CD4-positive, alpha-beta memory T cell (primary cell): ENCODE measurements around the gene DOK6. TPM values are rescaled to one million over a fixed set of nuclear protein-coding genes. Genes with fewer than 3 reads are reported as not detected.

Experiments used
- CTCF ChIA-PET: fragments of 350-600 bp; sonication (Branson Sonifier 250); formaldehyde crosslinking; loops from one replicate; lab custom pipeline; 2021; ENCODE audit warnings: inconsistent platforms; ENCODE audit not compliant: partially characterized antibody; lab: Charles Lee
- POLR2A ChIA-PET: fragments of 350-600 bp; sonication (Branson Sonifier 250); formaldehyde crosslinking; loops from one replicate; lab custom pipeline; 2021; ENCODE audit not compliant: partially characterized antibody; lab: Charles Lee
- DNase-seq, 5 donors: peaks; one replicate each; pipeline versions ENCODE4 v3.0.0 to v3.0.0-alpha.2; 2020 to 2022; ENCODE audit warnings: mixed read lengths in 1 of 5
- H3K27ac ChIP-seq: one replicate; pipeline ENCODE4 v1.7.0; 2013; ENCODE audit warnings: low read depth, low read length
- H3K27me3 ChIP-seq: 2 replicates; pipeline ENCODE4 v1.7.0; 2013; ENCODE audit warnings: mild to moderate bottlenecking, low read length, moderate library complexity; ENCODE audit not compliant: insufficient read depth
- H3K36me3 ChIP-seq: 2 replicates; pipeline ENCODE4 v1.7.0; 2013; ENCODE audit warnings: mild to moderate bottlenecking, low read length, moderate library complexity; ENCODE audit not compliant: insufficient read depth
- H3K4me1 ChIP-seq: 2 replicates; pipeline ENCODE4 v1.7.0; 2013; ENCODE audit warnings: mild to moderate bottlenecking, low read length, moderate library complexity; ENCODE audit not compliant: insufficient read depth
- H3K4me3 ChIP-seq, 2 donors: one replicate each; pipeline ENCODE4 v1.7.0; 2013; ENCODE audit warnings: low read length in 2 of 2, mild to moderate bottlenecking in 1 of 2
- H3K9me3 ChIP-seq, 2 donors: one replicate each; pipeline ENCODE4 v1.7.0; 2013; ENCODE audit warnings: low read length in 2 of 2, control low read depth in 1 of 2; ENCODE audit not compliant: control insufficient read depth in 1 of 2
- H3K27ac Mint-ChIP-seq, 7 donors: one replicate each; pipeline ENCODE4 v1.8.0; 2020 to 2021; ENCODE audit warnings: mixed read lengths in 7 of 7, mild to moderate bottlenecking in 6 of 7, inconsistent platforms in 3 of 7, moderate library complexity in 3 of 7
- H3K27me3 Mint-ChIP-seq, 2 donors: one replicate each; pipeline ENCODE4 v1.8.0; 2020 to 2021; ENCODE audit warnings: mixed read lengths in 2 of 2
- H3K36me3 Mint-ChIP-seq, 2 donors: one replicate each; pipeline ENCODE4 v1.8.0; 2020 to 2021; ENCODE audit warnings: mixed read lengths in 2 of 2, inconsistent platforms in 1 of 2, mild to moderate bottlenecking in 1 of 2
- H3K4me1 Mint-ChIP-seq, 4 donors: one replicate each; pipeline ENCODE4 v1.8.0; 2020 to 2021; ENCODE audit warnings: mixed read lengths in 4 of 4, mild to moderate bottlenecking in 1 of 4
- H3K4me3 Mint-ChIP-seq, 8 donors: one replicate each; pipeline ENCODE4 v1.8.0; 2020 to 2021; ENCODE audit warnings: mixed read lengths in 8 of 8, mild to moderate bottlenecking in 7 of 8, moderate library complexity in 6 of 8, inconsistent platforms in 3 of 8
- H3K9me3 Mint-ChIP-seq, 8 donors: one replicate each; pipeline ENCODE4 v1.8.0; 2020 to 2021; ENCODE audit warnings: mixed read lengths in 8 of 8, mild to moderate bottlenecking in 5 of 8, inconsistent platforms in 3 of 8, moderate library complexity in 1 of 8
- intact Hi-C: fragments of 100-400 bp; cut with micrococcal nuclease; formaldehyde crosslinking; loops from one replicate; pipeline ENCODE4 v1.15.1; 2023
- polyA plus RNA-seq, 2 donors: library from polyadenylated mRNA; unstranded; fragments of 300-500 nt; fragmentation: Illumina TruSeq; gene quantifications; one replicate each; pipeline ENCODE4 v1.2.3, GENCODE V29; 2021
- total RNA-seq, 2 experiments: library from RNA; stranded (reverse); gene quantifications; one replicate each; pipeline ENCODE4 v1.2.3, GENCODE V29; 2021

The DOK6 gene
- total and polyA plus RNA-seq, 4 experiments from 2014 or later = 0.04 to 0.15 TPM; not detected in 2

DNA sequence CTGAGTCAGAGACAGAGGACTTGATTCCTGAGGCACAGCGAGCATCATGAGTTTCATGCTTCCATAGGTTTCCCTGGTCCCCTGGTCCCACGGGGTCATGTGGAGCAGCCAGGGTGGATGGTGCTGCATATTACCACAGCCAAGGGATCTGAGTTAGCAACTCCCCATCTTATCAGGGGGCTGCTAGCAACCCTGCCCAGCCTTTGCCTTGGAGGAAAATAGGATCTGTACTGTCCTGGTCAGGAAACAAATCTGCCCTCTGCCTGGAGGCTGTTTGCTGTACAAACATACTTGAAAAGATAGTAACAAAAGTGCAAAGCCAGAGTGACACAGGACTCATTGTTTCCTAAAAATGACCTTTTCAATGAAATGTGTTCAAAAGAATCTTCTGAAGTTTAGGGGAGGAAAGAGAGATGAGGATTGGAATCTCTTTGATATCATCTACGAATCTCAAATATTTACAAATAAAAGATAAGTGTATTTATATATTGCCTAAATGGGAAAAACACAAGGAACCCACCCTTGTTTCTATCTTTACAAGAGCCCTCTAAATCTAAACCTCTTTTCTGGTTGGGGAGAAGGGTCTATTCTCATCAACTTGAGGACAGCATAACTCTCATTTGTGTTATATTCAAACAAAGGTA is 352.2 kb downstream of the DOK6 start:
- Histone ChIP-seq H3K4me3 (no peak overlapping the region), H3K27me3 (no peaks in the 10 kb centered on the region), H3K9me3 (no peaks in the 10 kb centered on the region), H3K27ac (no peak overlapping the region), H3K36me3 (no peaks in the 10 kb centered on the region), H3K4me1 (peaks cover 29% of the 10 kb centered on the region)
- Mint-ChIP-seq H3K36me3 (peaks cover 28 to 35% of the 10 kb centered on the region in 2 donors), H3K4me1 (peaks cover 23 to 41% (median 31%) of the 10 kb centered on the region in 4 donors), H3K27ac (no peak overlapping the region), H3K27me3 (no peaks in the 10 kb centered on the region), H3K9me3 (peaks cover 2 to 44% (median 30%) of the 10 kb centered on the region in 8 donors), H3K4me3 (no peak overlapping the region)
- ChIA-PET POLR2A (no interaction called here), CTCF (no interaction called here)
- intact Hi-C loops = no loop called here
- no peak for DNase-seq

GRCh38 chr18:69754108-69754507 is 353.4 kb downstream of the DOK6 start:
- Mint-ChIP-seq H3K27me3 (no peaks in the 10 kb centered on the region), H3K9me3 (peaks cover 2 to 46% (median 30%) of the 10 kb centered on the region in 8 donors), H3K36me3 (peaks cover 26 to 40% of the 10 kb centered on the region in 2 donors), H3K27ac (peak overlapping the region in 2 of 7 donors; percentile 30 to 48), H3K4me1 (peaks cover 30 to 51% (median 40%) of the 10 kb centered on the region in 4 donors), H3K4me3 (peak overlapping the region in 1 of 8 donors; percentile 64)
- intact Hi-C loops = no loop called here
- H3K9me3 ChIP-seq = no peaks in the 10 kb centered on the region
- CTCF ChIA-PET = no interaction called here
- H3K27me3 ChIP-seq = no peaks in the 10 kb centered on the region
- no peak overlapping the region for H3K4me3 ChIP-seq
- H3K27ac ChIP-seq = no peak overlapping the region
- POLR2A ChIA-PET = interaction anchor here (0.6 kb wide), 1 partner anchor 34 kb away, joined by 4 read pairs; no protein-coding TSS in a partner anchor
- no peaks in the 10 kb centered on the region for H3K36me3 ChIP-seq
- no peak for DNase-seq
- peaks cover 41% of the 10 kb centered on the region for H3K4me1 ChIP-seq

DNA sequence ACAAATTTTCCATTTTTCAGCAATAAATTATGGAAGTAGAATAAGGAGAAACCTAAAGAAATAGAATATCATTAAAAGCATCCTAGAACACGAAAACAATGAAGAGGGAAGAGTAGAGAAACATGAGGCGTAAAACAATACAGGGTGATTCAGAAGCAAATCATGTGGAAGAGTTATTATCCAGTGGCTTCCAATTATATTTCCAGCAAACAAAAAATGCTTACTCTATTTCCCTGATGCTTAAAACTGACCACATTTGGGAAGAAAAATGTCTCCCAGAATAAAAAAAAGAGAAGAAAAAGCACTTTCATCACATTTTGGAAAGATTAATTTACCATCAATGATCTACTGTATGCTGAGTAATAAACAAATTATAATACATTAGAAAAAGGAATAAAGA is 354.4 kb downstream of the DOK6 start:
- DNase-seq = no peak
- peaks cover 41% of the 10 kb centered on the region for H3K4me1 ChIP-seq
- ChIA-PET CTCF (no interaction called here), POLR2A (interaction anchor here (1.3 kb wide), 1 partner anchor 180 kb away, joined by 3 read pairs; no protein-coding TSS in a partner anchor)
- H3K9me3 ChIP-seq = no peaks in the 10 kb centered on the region
- peaks cover 30 to 51% (median 40%) of the 10 kb centered on the region in 4 donors for H3K4me1 Mint-ChIP-seq
- peak overlapping the region in 2 of 7 donors; percentile 55 to 60 for H3K27ac Mint-ChIP-seq
- H3K36me3 Mint-ChIP-seq = peaks cover 26 to 38% of the 10 kb centered on the region in 2 donors
- H3K27me3 Mint-ChIP-seq = no peaks in the 10 kb centered on the region
- peaks cover under 1 to 43% (median 29%) of the 10 kb centered on the region in 8 donors for H3K9me3 Mint-ChIP-seq
- intact Hi-C loops = no loop called here
- peak overlapping the region in 2 of 8 donors; percentile 33 to 58 for H3K4me3 Mint-ChIP-seq
- no peak overlapping the region for H3K4me3 ChIP-seq
- no peak overlapping the region for H3K27ac ChIP-seq
- H3K36me3 ChIP-seq = no peaks in the 10 kb centered on the region
- no peaks in the 10 kb centered on the region for H3K27me3 ChIP-seq

DNA sequence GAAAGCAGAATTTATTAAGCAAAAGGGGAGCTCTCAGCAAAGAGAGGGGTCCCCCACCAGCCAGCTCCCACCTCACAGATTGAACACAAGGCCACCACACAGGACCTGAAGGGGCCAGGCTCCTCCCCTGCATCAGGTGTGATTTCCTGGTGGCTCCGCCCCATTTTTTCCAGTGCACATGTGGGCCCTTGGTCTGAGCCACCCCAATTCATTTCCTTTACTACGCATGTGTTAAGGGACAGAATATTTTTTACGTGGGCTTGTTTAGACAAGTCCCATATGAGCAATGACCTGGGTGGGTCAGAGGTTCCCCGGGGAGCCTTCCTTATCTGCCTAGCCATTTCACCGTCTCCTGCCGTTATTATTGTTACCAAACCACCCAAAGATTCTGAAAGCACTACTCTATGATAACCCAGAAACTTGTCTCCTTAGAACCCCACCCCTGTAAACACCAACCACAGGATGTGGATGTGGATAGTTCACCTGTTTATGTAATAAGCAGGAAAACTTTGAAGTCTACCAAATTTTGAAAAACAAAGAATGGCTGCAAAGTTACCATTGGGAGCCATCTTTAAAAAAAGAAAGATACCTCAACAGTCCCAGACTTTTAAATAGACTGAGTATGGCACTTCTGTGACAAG is 355.3 kb downstream of the DOK6 start:
- peak in 4 of 5 donors; percentile 47 to 65 (median 55) for DNase-seq
- ChIA-PET POLR2A (interaction anchor here (0.7 to 1.3 kb wide), 2 partner anchors 10 to 179 kb away, joined by 3 read pairs; no protein-coding TSS in a partner anchor), CTCF (no interaction called here)
- Histone ChIP-seq H3K4me1 (peaks cover 41% of the 10 kb centered on the region), H3K4me3 (peak overlapping the region in 1 of 2 donors; percentile 2), H3K27ac (no peak overlapping the region), H3K27me3 (no peaks in the 10 kb centered on the region), H3K9me3 (no peaks in the 10 kb centered on the region), H3K36me3 (no peaks in the 10 kb centered on the region)
- Mint-ChIP-seq H3K4me3 (peak overlapping the region; percentile 6 to 73 (median 41)), H3K9me3 (peaks cover 0 to 39% (median 25%) of the 10 kb centered on the region in 8 donors), H3K27me3 (no peaks in the 10 kb centered on the region), H3K27ac (peak overlapping the region; percentile 33 to 90 (median 73)), H3K4me1 (peaks cover 30 to 51% (median 40%) of the 10 kb centered on the region in 4 donors), H3K36me3 (peaks cover 26 to 32% of the 10 kb centered on the region in 2 donors)
- intact Hi-C loops = no loop called here

- Mint-ChIP-seq H3K27me3 (no peaks in the 10 kb centered on the region), H3K9me3 (peaks cover 0 to 39% (median 24%) of the 10 kb centered on the region in 8 donors), H3K36me3 (peaks cover 32 to 37% of the 10 kb centered on the region in 2 donors), H3K4me1 (peaks cover 30 to 51% (median 40%) of the 10 kb centered on the region in 4 donors), H3K4me3 (peak overlapping the region in 3 of 8 donors; percentile 2 to 41 (median 12)), H3K27ac (peak overlapping the region in 5 of 7 donors; percentile 13 to 75 (median 22))
- H3K36me3 ChIP-seq = no peaks in the 10 kb centered on the region
- no peak overlapping the region for H3K4me3 ChIP-seq
- ChIA-PET POLR2A (interaction anchor here (0.9 kb wide), 1 partner anchor 177 kb away, joined by 3 read pairs; no protein-coding TSS in a partner anchor), CTCF (no interaction called here)
- H3K9me3 ChIP-seq = no peaks in the 10 kb centered on the region
- intact Hi-C loops = no loop called here
- no peaks in the 10 kb centered on the region for H3K27me3 ChIP-seq
- DNase-seq = no peak
- H3K27ac ChIP-seq = no peak overlapping the region
- H3K4me1 ChIP-seq = peaks cover 41% of the 10 kb centered on the region
These were observed 357.0 kb downstream of the DOK6 start for GRCh38 chr18:69757733-69758132.

DNA sequence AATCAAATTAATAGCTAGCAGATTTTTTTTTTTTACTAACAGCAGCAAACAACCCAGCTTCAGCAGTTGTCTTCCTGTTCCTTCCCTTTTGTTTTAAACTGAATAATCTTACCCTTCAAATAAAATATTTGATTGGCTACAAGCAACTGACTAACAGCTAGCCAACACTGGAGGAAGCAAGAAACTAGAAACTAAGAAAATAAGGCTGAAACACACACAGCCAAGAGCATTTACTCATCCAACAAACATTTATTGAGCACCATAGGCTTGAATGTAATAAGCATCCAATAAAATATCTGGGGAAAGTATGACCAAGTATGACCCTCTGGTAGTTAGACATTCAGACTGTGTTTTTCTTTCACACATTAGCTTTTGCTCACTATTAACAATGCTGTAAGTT is 357.8 kb downstream of the DOK6 start:
- Mint-ChIP-seq H3K36me3 (peaks cover 26 to 40% of the 10 kb centered on the region in 2 donors), H3K9me3 (peaks cover 0 to 39% (median 24%) of the 10 kb centered on the region in 8 donors), H3K27ac (peak overlapping the region in 4 of 7 donors; percentile 16 to 75 (median 48)), H3K4me3 (peak overlapping the region in 3 of 8 donors; percentile 9 to 56 (median 22)), H3K27me3 (no peaks in the 10 kb centered on the region), H3K4me1 (peaks cover 28 to 48% (median 36%) of the 10 kb centered on the region in 4 donors)
- no peak for DNase-seq
- no peak overlapping the region for H3K4me3 ChIP-seq
- no peak overlapping the region for H3K27ac ChIP-seq
- ChIA-PET POLR2A (no interaction called here), CTCF (no interaction called here)
- peaks cover 41% of the 10 kb centered on the region for H3K4me1 ChIP-seq
- intact Hi-C loops = no loop called here
- no peaks in the 10 kb centered on the region for H3K36me3 ChIP-seq
- no peaks in the 10 kb centered on the region for H3K9me3 ChIP-seq
- H3K27me3 ChIP-seq = no peaks in the 10 kb centered on the region

DNA sequence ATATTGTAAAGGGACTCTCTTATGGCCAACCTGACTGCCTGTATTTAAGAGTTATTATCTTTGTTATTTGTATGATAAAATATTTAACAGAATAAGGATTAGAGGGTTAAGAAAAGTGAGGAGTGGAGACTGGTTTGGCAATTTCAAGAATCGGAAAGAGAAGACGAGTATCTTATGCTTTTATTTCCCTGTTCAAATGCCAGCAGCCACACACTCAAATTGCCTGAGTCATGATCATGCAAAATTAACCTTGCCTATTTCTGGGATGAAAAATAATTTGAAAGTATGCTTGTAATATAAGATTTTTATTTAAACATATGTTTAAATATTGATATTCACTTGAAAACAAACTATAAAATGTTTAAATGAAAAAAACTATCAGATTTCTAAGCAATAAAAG is 358.4 kb downstream of the DOK6 start:
- peaks cover 0 to 37% (median 24%) of the 10 kb centered on the region in 8 donors for H3K9me3 Mint-ChIP-seq
- no peak overlapping the region for H3K27ac ChIP-seq
- H3K27ac Mint-ChIP-seq = no peak overlapping the region
- H3K4me3 Mint-ChIP-seq = no peak overlapping the region
- H3K4me1 Mint-ChIP-seq = peaks cover 27 to 44% (median 35%) of the 10 kb centered on the region in 4 donors
- no peaks in the 10 kb centered on the region for H3K27me3 Mint-ChIP-seq
- CTCF ChIA-PET = no interaction called here
- intact Hi-C loops = no loop called here
- no peaks in the 10 kb centered on the region for H3K27me3 ChIP-seq
- POLR2A ChIA-PET = no interaction called here
- peaks cover 25 to 40% of the 10 kb centered on the region in 2 donors for H3K36me3 Mint-ChIP-seq
- H3K36me3 ChIP-seq = no peaks in the 10 kb centered on the region
- peaks cover 41% of the 10 kb centered on the region for H3K4me1 ChIP-seq
- no peak overlapping the region for H3K4me3 ChIP-seq
- no peak for DNase-seq
- H3K9me3 ChIP-seq = no peaks in the 10 kb centered on the region
